Measurements from ENCODE around the gene ADAMTS9.

The ADAMTS9 gene

GRCh38 chr3:64608741-64609140, 79.1 kb downstream of the ADAMTS9 start:
- TF ChIP-seq CTCF (IDR thresholded peaks at IDR 0.05; ENCODE audit: low read depth, low read length) = no peak
- in situ Hi-C loops (cut with HindIII; ENCODE audit: low sequenced_read_pairs) = no loop called here
- H3K4me3 ChIP-seq (ENCODE audit: low read depth, low read length) = no peak overlapping the region
- no peak for DNase-seq (ENCODE audit: low read depth, low spot score)

GRCh38 chr3:64607032-64607551, 80.7 kb downstream of the ADAMTS9 start:
- no peak for TF ChIP-seq CTCF (IDR thresholded peaks at IDR 0.05; ENCODE audit: low read depth, low read length)
- no peak for DNase-seq (ENCODE audit: low read depth, low spot score)
- in situ Hi-C loops (cut with HindIII; ENCODE audit: low sequenced_read_pairs) = no loop called here
- H3K4me3 ChIP-seq (ENCODE audit: low read depth, low read length) = no peak overlapping the region

GRCh38 chr3:64604313-64604712, 83.5 kb downstream of the ADAMTS9 start:
- TF ChIP-seq CTCF (IDR thresholded peaks at IDR 0.05; ENCODE audit: low read depth, low read length) = no peak
- in situ Hi-C loops (cut with HindIII; ENCODE audit: low sequenced_read_pairs) = no loop called here
- DNase-seq (ENCODE audit: low read depth, low spot score) = no peak
- no peak overlapping the region for H3K4me3 ChIP-seq (ENCODE audit: low read depth, low read length)

- no peak overlapping the region for H3K4me3 ChIP-seq (ENCODE audit: low read depth, low read length)
- no peak for TF ChIP-seq CTCF (IDR thresholded peaks at IDR 0.05; ENCODE audit: low read depth, low read length)
- in situ Hi-C loops (cut with HindIII; ENCODE audit: low sequenced_read_pairs) = no loop called here
- DNase-seq (ENCODE audit: low read depth, low spot score) = no peak
These were observed 86.0 kb downstream of the ADAMTS9 start for GRCh38 chr3:64601824-64602223.

GRCh38 chr3:64600246-64600950, 87.4 kb downstream of the ADAMTS9 start:
- DNase-seq (ENCODE audit: low read depth, low spot score) = no peak
- in situ Hi-C loops (cut with HindIII; ENCODE audit: low sequenced_read_pairs) = no loop called here
- H3K4me3 ChIP-seq (ENCODE audit: low read depth, low read length) = no peak overlapping the region
- no peak for TF ChIP-seq CTCF (IDR thresholded peaks at IDR 0.05; ENCODE audit: low read depth, low read length)

- in situ Hi-C loops (cut with HindIII; ENCODE audit: low sequenced_read_pairs) = no loop called here
- H3K4me3 ChIP-seq (ENCODE audit: low read depth, low read length) = no peak overlapping the region
- DNase-seq (ENCODE audit: low read depth, low spot score) = no peak
- no peak for TF ChIP-seq CTCF (IDR thresholded peaks at IDR 0.05; ENCODE audit: low read depth, low read length)
These were observed 88.1 kb downstream of the ADAMTS9 start for GRCh38 chr3:64599651-64600050.
